Transverse colon (tissue), 4 donors: Measurements from ENCODE around the gene CERT1. TPM values are rescaled to one million over a fixed set of nuclear protein-coding genes. Genes with fewer than 3 reads are reported as not detected.

Experiments used
- DNase-seq: peaks from one replicate; pipeline ENCODE4 v3.0.0-alpha.2; 2019
- H3K27ac ChIP-seq, 4 donors: fragments of 200-600 bp; sonication (generic); 2 replicates each; pipeline ENCODE4 v1.5.1; 2016 to 2018; ENCODE audit warnings: inconsistent platforms in 4 of 4
- H3K27me3 ChIP-seq: fragments of 200-600 bp; sonication (generic); 2 replicates; pipeline ENCODE4 v1.5.1; 2017; ENCODE audit warnings: inconsistent platforms
- H3K36me3 ChIP-seq, 4 donors: fragments of 200-600 bp; sonication (generic); 2 replicates each; pipeline ENCODE4 v1.5.1; 2017 to 2019; ENCODE audit warnings: inconsistent platforms in 4 of 4
- H3K4me1 ChIP-seq, 4 donors: fragments of 200-600 bp; sonication (generic); 2 replicates each; pipeline ENCODE4 v1.5.1; 2017 to 2020; ENCODE audit warnings: inconsistent platforms in 4 of 4
- H3K4me3 ChIP-seq, 4 donors: fragments of 200-600 bp; sonication (generic); 1 replicate in 1 of 4; 2 replicates in 3 of 4; pipeline versions ENCODE4 v1.5.1 to v1.6.1; 2017 to 2019; ENCODE audit warnings: inconsistent platforms in 4 of 4
- H3K9me3 ChIP-seq, 2 donors: fragments of 200-600 bp; sonication (generic); 2 replicates each; pipeline ENCODE4 v1.5.1; 2017 to 2019; ENCODE audit warnings: inconsistent platforms in 2 of 2
- CTCF ChIP-seq, 5 experiments: fragments of 200-600 bp in 3 of 5; fragments of 450-650 bp in 2 of 5; sonication (generic) in 3 of 5; IDR thresholded peaks; 1 replicate in 2 of 5; 2 replicates in 3 of 5; pipeline ENCODE4 v1.5.1; 2016 to 2017; ENCODE audit warnings: antibody characterized with exemption in 5 of 5, inconsistent platforms in 3 of 5, mild to moderate bottlenecking in 2 of 5, moderate library complexity in 1 of 5
- EP300 ChIP-seq: sonication (generic); formaldehyde crosslinking; IDR thresholded peaks from one replicate; pipeline ENCODE4 v1.6.1; 2017; ENCODE audit warnings: antibody characterized with exemption, low read depth
- POLR2A ChIP-seq: fragments of 450-650 bp; IDR thresholded peaks from one replicate; pipeline ENCODE4 v1.6.1; 2016; ENCODE audit warnings: antibody characterized with exemption, mild to moderate bottlenecking, moderate library complexity
- POLR2AphosphoS5 ChIP-seq, 3 donors: sonication (generic); formaldehyde crosslinking; IDR thresholded peaks; one replicate each; pipeline ENCODE4 v1.6.1; 2016; ENCODE audit warnings: antibody characterized with exemption in 3 of 3
- WGBS, 2 donors: methylation state at CpG; one replicate each; pipeline ENCODE4 v1.1.5; 2018; ENCODE audit warnings: low coverage in 1 of 2; 5-methylcytosine and 5-hydroxymethylcytosine counted together
- in situ Hi-C, 4 donors: fragments of 200-750 bp; cut with MboI; loops; one replicate each; pipeline versions ENCODE4 v1.15.0 to v1.15.1; 2017; ENCODE audit warnings: low sequenced_read_pairs in 3 of 4, low pct_ligation_motif_present in 1 of 4, low pct_unique_long_range_greater_than_20kb in 1 of 4
- intact Hi-C: fragments of 100-400 bp; cut with DNase I; formaldehyde crosslinking; loops from one replicate; pipeline ENCODE4 v1.15.1; 2023; ENCODE audit warnings: low total_unique reads
- total RNA-seq, 4 donors: library from RNA; depleted of rRNA; stranded (reverse); fragments of >200 nt; gene quantifications; one replicate each; pipeline ENCODE4 v1.1.0, GENCODE V29; 2016

CERT1 gene
- total RNA-seq, 4 donors from 2014 or later: 33.2 to 59.5 (median 39.4) TPM

DNA sequence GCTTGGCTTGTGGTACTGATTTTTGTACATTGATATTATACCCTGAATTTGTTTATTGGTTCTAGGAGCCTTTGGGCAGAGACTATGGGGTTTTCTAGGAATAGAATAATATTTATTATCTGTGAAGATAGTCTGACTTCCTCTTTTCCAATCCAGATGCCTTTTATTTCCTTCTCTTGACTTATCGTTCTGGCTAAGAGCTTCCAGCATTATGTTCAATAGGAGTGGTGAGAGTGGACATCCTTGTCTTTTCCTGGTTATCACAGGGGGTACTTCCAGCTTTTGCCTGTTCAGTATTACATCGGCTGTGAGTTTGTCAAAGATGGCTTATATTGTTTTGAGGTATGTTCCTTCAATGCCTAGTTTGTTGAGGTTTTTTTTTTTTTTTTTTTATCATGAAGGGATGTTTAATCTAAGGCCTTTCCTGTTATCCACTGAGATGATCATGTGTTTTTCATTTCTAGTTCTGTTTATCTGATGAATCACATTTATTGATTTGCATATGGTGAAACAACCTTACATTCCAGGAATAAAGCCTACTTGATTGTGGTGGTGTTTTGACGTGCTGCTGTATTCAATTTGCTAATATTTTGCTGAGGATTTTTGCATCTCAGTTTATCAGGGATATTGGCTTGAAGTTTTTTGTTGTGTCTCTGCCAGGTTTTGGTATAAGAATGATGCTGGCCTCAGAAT, 77.5 kb downstream of the CERT1 start:
- Histone ChIP-seq H3K4me1 (no peaks in the 10 kb centered on the region), H3K27me3 (no peaks in the 10 kb centered on the region), H3K9me3 (no peaks in the 10 kb centered on the region), H3K36me3 (no peaks in the 10 kb centered on the region), H3K4me3 (no peak overlapping the region), H3K27ac (no peak overlapping the region)
- DNase-seq: no peak
- intact Hi-C loops: no loop called here
- in situ Hi-C loops: no loop called here
- no peak for TF ChIP-seq EP300
- TF ChIP-seq CTCF (IDR thresholded peaks at IDR 0.05): no peak
- no peak for TF ChIP-seq POLR2A
- no peak for TF ChIP-seq POLR2AphosphoS5 (IDR thresholded peaks at IDR 0.05)
- WGBS, 2 donors: 94 to 100% methylated on average over 3 of the region's 3 CpGs

DNA sequence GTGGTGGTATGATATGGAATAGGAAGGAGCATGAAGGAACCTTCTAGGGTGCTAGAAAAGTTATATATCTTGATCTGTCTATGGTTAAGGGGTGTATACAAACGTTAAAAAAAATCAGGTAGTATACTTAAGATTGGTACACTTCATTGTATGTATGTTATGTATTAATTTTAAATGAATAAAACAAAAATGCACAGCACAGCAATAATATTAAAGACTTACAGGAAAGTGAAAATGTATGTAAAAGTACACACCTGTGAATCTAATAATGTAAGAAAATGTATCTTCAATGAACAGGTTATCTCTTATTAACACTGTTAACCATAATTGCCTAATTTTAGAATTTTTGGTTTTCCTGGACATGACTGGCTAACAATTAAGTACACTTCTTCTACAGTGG, 97.2 kb downstream of the CERT1 start:
- TF ChIP-seq EP300 (no peak), POLR2AphosphoS5 (IDR thresholded peaks at IDR 0.05) (no peak), POLR2A (no peak), CTCF (IDR thresholded peaks at IDR 0.05) (no peak)
- WGBS, 2 donors: 85 to 91% methylated on average over 1 of the region's 1 CpG
- Histone ChIP-seq H3K4me3 (no peak overlapping the region), H3K36me3 (peaks cover 0 to 39% (median 11%) of the 10 kb centered on the region in 4 donors), H3K27me3 (no peaks in the 10 kb centered on the region), H3K4me1 (peaks cover 0 to 14% (median 6%) of the 10 kb centered on the region in 4 donors), H3K9me3 (no peaks in the 10 kb centered on the region), H3K27ac (no peak overlapping the region)
- DNase-seq: no peak
- intact Hi-C loops: no loop called here
- in situ Hi-C loops: no loop called here

- H3K4me1 ChIP-seq: peaks cover 0 to 14% (median 6%) of the 10 kb centered on the region in 4 donors
- intact Hi-C loops (no loop called here), in situ Hi-C loops (no loop called here)
- no peaks in the 10 kb centered on the region for H3K27me3 ChIP-seq
- no peak overlapping the region for H3K4me3 ChIP-seq
- peaks cover 0 to 34% (median 8%) of the 10 kb centered on the region in 4 donors for H3K36me3 ChIP-seq
- no peak for TF ChIP-seq POLR2A
- no peak for TF ChIP-seq EP300
- TF ChIP-seq CTCF (IDR thresholded peaks at IDR 0.05): no peak
- TF ChIP-seq POLR2AphosphoS5 (IDR thresholded peaks at IDR 0.05): no peak
- H3K27ac ChIP-seq: peak overlapping the region in 1 of 4 donors; percentile 32
- no peaks in the 10 kb centered on the region for H3K9me3 ChIP-seq
- WGBS, 2 donors: 68 to 71% methylated on average over 4 of the region's 4 CpGs
- DNase-seq: no peak
These were observed 99.1 kb downstream of the CERT1 start for GRCh38 chr5:75412111-75412990.

DNA sequence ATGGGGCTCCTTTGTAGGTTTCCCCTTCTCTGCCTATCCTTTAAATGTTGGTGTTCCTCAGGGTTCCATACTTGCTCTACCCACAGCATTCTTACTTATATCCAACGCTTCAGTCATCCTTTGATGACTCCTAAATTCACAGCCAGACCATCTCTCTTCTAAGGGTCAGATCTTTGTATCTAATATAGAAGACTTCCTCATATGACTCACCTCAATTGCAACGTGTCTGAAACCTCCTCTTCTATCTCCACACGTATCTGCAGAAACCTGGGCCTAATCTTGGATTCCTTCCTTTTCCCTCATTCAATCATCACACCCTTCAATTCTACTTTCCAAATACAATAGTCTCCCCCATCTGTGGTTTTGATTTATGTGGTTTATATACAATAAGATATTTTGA, 106.1 kb downstream of the CERT1 start:
- H3K4me3 ChIP-seq: no peak overlapping the region
- DNase-seq: no peak
- intact Hi-C loops: no loop called here
- H3K27ac ChIP-seq: no peak overlapping the region
- TF ChIP-seq POLR2AphosphoS5 (IDR thresholded peaks at IDR 0.05) (no peak), EP300 (no peak), CTCF (IDR thresholded peaks at IDR 0.05) (no peak), POLR2A (no peak)
- WGBS, 2 donors: 62 to 75% methylated on average over 3 of the region's 3 CpGs
- H3K36me3 ChIP-seq: peaks cover 0 to 25% (median 10%) of the 10 kb centered on the region in 4 donors
- no peaks in the 10 kb centered on the region for H3K9me3 ChIP-seq
- in situ Hi-C loops: no loop called here
- no peaks in the 10 kb centered on the region for H3K27me3 ChIP-seq
- H3K4me1 ChIP-seq: no peaks in the 10 kb centered on the region
